SK-N-SH treated with all-trans-retinoic acid at 6 μM for 48 hours (cell line): ENCODE data around the gene IGLL1.

Experiments
- ARNTL ChIP-seq: fragments of 450-650 bp; formaldehyde crosslinking; IDR thresholded peaks from 2 replicates; pipeline ENCODE4 v1.5.0; 2020; ENCODE audit warnings: low read depth, mild to moderate bottlenecking, moderate library complexity, borderline replicate concordance
- BACH2 ChIP-seq: fragments of 250-450 bp; sonication (Bioruptor Pico); IDR thresholded peaks from 2 replicates; pipeline ENCODE4 v1.9.0; 2021; ENCODE audit warnings: mild to moderate bottlenecking, borderline replicate concordance
- GLIS3 ChIP-seq: fragments of 250-450 bp; sonication (Bioruptor Pico); IDR thresholded peaks from 2 replicates; pipeline ENCODE4 v1.5.0; 2020; ENCODE audit warnings: mild to moderate bottlenecking, moderate library complexity
- PPARA ChIP-seq: fragments of 250-450 bp; sonication (Bioruptor Pico); IDR thresholded peaks from 2 replicates; pipeline ENCODE4 v1.5.0; 2020; ENCODE audit warnings: mild to moderate bottlenecking, borderline replicate concordance
- RARB ChIP-seq: fragments of 250-450 bp; sonication (Bioruptor Pico); IDR thresholded peaks from 2 replicates; pipeline ENCODE4 v1.8.0; 2021; ENCODE audit warnings: mild to moderate bottlenecking, moderate library complexity
- TCF4 ChIP-seq: fragments of 250-450 bp; sonication (Bioruptor Pico); IDR thresholded peaks from 2 replicates; pipeline ENCODE4 v1.8.0; 2021; ENCODE audit warnings: mild to moderate bottlenecking, moderate library complexity, borderline replicate concordance
- TOX ChIP-seq: fragments of 250-450 bp; sonication (Bioruptor Pico); IDR thresholded peaks from 2 replicates; pipeline ENCODE4 v1.8.0; 2021; ENCODE audit warnings: mild to moderate bottlenecking, moderate library complexity, borderline replicate concordance
- ZFP3 ChIP-seq: fragments of 250-450 bp; sonication (Bioruptor Pico); IDR thresholded peaks from 2 replicates; pipeline ENCODE4 v1.5.0; 2020; ENCODE audit warnings: mild to moderate bottlenecking, moderate library complexity
- ZNF565 ChIP-seq: fragments of 450-650 bp; formaldehyde crosslinking; conservative IDR thresholded peaks from 2 replicates; pipeline ENCODE4 v1.5.0; 2020; ENCODE audit warnings: low read depth, mild to moderate bottlenecking, moderate library complexity
- ZNF8 ChIP-seq: fragments of 450-650 bp; formaldehyde crosslinking; IDR thresholded peaks from 2 replicates; pipeline ENCODE4 v1.5.0; 2020; ENCODE audit warnings: mild to moderate bottlenecking, moderate library complexity
- TF ChIP-seq, protein P1 (sequence below): fragments of 250-450 bp; sonication (Bioruptor Pico); IDR thresholded peaks from 2 replicates; pipeline ENCODE4 v1.8.0; 2020; ENCODE audit warnings: mild to moderate bottlenecking, moderate library complexity, borderline replicate concordance

DNA sequence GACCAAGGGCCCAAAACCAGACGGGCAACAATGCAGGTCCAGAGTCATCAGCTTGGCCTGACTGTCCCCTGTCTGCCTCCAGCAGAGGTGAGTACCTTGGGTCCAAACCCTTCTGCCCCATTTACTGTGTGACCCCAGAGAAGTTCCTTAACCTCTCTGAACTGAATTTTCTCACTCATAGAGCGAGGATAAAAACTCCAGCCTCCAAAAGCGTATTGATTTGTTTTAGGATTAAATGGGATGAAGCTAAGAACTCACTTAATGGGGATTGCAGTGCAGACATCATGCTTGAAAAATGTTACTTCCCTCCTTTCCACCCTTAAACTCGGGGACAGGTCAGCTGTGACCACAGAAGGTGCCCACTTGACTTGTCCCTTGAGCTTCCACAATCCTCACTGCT is 22.6 kb downstream of the IGLL1 start:
- no peak for TF ChIP-seq ARNTL
- no peak for TF ChIP-seq BACH2
- no peak for TF ChIP-seq ZNF8 (CRISPR knock-in tag)
- TF ChIP-seq ZFP3 (CRISPR knock-in tag) = no peak
- TF ChIP-seq, protein P1, sequence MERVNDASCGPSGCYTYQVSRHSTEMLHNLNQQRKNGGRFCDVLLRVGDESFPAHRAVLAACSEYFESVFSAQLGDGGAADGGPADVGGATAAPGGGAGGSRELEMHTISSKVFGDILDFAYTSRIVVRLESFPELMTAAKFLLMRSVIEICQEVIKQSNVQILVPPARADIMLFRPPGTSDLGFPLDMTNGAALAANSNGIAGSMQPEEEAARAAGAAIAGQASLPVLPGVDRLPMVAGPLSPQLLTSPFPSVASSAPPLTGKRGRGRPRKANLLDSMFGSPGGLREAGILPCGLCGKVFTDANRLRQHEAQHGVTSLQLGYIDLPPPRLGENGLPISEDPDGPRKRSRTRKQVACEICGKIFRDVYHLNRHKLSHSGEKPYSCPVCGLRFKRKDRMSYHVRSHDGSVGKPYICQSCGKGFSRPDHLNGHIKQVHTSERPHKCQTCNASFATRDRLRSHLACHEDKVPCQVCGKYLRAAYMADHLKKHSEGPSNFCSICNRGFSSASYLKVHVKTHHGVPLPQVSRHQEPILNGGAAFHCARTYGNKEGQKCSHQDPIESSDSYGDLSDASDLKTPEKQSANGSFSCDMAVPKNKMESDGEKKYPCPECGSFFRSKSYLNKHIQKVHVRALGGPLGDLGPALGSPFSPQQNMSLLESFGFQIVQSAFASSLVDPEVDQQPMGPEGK = no peak
- no peak for TF ChIP-seq TOX
- no peak for TF ChIP-seq PPARA (CRISPR knock-in tag)
- no peak for TF ChIP-seq GLIS3
- no peak for TF ChIP-seq RARB (CRISPR knock-in tag)
- TF ChIP-seq TCF4 (CRISPR knock-in tag) = no peak
- TF ChIP-seq ZNF565 = no peak
